ENCODE data around the gene FAM162A. TPM values are rescaled to one million over a fixed set of nuclear protein-coding genes. Genes with fewer than 3 reads are reported as not detected.

FAM162A gene
- total and polyA plus RNA-seq, 9 of the 15 experiments (the other 6 are each of a cell fraction or from before 2014, with no cell fraction given): 37.5 to 211 (median 101) TPM

DNA sequence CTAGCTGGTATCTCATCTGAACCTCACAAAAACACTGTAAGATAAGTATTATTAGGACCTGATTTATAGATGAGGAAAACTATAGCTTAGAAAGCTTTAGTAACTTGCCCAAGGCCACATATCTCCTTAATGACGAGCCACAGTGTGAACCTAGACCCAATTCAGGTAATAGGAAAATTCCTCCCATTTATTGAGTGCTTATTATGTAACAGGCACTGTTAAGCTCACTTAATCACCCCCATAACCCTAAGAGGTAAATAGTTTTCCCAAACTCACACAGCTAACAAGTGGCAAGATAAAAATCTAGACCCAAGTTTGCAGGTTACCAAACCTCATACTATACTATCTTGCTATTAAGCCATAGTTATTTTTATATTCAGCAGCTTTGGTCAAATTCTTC lies 24.0 kb downstream of the FAM162A start:
- in situ Hi-C loops (cut with MboI) (no loop called here), intact Hi-C loops (cut with micrococcal nuclease) (no loop called here)
- FAIRE-seq (no peak), DNase-seq (ENCODE audit: extremely low read depth in 1 of 4, low spot score in 3 of 4) (no peak), ATAC-seq (no peak)
- no peak overlapping the region for H3K4me2 ChIP-seq (ENCODE audit: insufficient read depth, low read length)
- no peak overlapping the region for H3K9ac ChIP-seq (ENCODE audit: insufficient read depth in 1 of 2, low read depth in 2 of 2, low read length in 2 of 2)
- H3K36me3 ChIP-seq (ENCODE audit: control insufficient read depth, insufficient read depth, low read length): peaks cover 94% of the 10 kb centered on the region
- H3K27ac ChIP-seq (ENCODE audit: extremely low read depth, low read depth, low read length): no peak overlapping the region
- TF ChIP-seq MCM5 (IDR thresholded peaks at IDR 0.05; ENCODE audit: low read depth) (no peak), POLR2B (IDR thresholded peaks at IDR 0.05; ENCODE audit: low read depth, partially characterized antibody) (no peak), POLR2A (conservative IDR thresholded peaks at IDR 0.05) (no peak), BRCA1 (IDR thresholded peaks at IDR 0.05) (no peak), BRCA1 (CRISPR knock-in tag; IDR thresholded peaks at IDR 0.05) (no peak), ZNF644 (tag; IDR thresholded peaks at IDR 0.05; ENCODE audit: low read depth) (no peak), RFX1 (IDR thresholded peaks at IDR 0.05) (no peak), RAD21 (CRISPR knock-in tag; conservative IDR thresholded peaks at IDR 0.05 in 1 of 2, IDR thresholded peaks at IDR 0.05 in 1 of 2) (no peak), SMAD3 (CRISPR knock-in tag; conservative IDR thresholded peaks at IDR 0.05) (no peak), PRMT5 (CRISPR knock-in tag; IDR thresholded peaks at IDR 0.05) (no peak), SREBF1 (IDR thresholded peaks at IDR 0.05; ENCODE audit: borderline replicate concordance, low read depth, low read length) (no peak), BDP1 (IDR thresholded peaks at IDR 0.05; ENCODE audit: insufficient read depth, insufficient read length) (no peak)
- TF ChIP-seq, protein P1, sequence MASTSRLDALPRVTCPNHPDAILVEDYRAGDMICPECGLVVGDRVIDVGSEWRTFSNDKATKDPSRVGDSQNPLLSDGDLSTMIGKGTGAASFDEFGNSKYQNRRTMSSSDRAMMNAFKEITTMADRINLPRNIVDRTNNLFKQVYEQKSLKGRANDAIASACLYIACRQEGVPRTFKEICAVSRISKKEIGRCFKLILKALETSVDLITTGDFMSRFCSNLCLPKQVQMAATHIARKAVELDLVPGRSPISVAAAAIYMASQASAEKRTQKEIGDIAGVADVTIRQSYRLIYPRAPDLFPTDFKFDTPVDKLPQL (IDR thresholded peaks at IDR 0.05; ENCODE audit: extremely low read depth, insufficient read length): no peak
- TF ChIP-seq, protein P2, sequence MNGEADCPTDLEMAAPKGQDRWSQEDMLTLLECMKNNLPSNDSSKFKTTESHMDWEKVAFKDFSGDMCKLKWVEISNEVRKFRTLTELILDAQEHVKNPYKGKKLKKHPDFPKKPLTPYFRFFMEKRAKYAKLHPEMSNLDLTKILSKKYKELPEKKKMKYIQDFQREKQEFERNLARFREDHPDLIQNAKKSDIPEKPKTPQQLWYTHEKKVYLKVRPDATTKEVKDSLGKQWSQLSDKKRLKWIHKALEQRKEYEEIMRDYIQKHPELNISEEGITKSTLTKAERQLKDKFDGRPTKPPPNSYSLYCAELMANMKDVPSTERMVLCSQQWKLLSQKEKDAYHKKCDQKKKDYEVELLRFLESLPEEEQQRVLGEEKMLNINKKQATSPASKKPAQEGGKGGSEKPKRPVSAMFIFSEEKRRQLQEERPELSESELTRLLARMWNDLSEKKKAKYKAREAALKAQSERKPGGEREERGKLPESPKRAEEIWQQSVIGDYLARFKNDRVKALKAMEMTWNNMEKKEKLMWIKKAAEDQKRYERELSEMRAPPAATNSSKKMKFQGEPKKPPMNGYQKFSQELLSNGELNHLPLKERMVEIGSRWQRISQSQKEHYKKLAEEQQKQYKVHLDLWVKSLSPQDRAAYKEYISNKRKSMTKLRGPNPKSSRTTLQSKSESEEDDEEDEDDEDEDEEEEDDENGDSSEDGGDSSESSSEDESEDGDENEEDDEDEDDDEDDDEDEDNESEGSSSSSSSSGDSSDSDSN (IDR thresholded peaks at IDR 0.05; ENCODE audit: borderline replicate concordance in 1 of 2, low read depth in 2 of 2, low read length in 2 of 2): no peak
- TF ChIP-seq, protein P3, sequence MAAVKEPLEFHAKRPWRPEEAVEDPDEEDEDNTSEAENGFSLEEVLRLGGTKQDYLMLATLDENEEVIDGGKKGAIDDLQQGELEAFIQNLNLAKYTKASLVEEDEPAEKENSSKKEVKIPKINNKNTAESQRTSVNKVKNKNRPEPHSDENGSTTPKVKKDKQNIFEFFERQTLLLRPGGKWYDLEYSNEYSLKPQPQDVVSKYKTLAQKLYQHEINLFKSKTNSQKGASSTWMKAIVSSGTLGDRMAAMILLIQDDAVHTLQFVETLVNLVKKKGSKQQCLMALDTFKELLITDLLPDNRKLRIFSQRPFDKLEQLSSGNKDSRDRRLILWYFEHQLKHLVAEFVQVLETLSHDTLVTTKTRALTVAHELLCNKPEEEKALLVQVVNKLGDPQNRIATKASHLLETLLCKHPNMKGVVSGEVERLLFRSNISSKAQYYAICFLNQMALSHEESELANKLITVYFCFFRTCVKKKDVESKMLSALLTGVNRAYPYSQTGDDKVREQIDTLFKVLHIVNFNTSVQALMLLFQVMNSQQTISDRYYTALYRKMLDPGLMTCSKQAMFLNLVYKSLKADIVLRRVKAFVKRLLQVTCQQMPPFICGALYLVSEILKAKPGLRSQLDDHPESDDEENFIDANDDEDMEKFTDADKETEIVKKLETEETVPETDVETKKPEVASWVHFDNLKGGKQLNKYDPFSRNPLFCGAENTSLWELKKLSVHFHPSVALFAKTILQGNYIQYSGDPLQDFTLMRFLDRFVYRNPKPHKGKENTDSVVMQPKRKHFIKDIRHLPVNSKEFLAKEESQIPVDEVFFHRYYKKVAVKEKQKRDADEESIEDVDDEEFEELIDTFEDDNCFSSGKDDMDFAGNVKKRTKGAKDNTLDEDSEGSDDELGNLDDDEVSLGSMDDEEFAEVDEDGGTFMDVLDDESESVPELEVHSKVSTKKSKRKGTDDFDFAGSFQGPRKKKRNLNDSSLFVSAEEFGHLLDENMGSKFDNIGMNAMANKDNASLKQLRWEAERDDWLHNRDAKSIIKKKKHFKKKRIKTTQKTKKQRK (IDR thresholded peaks at IDR 0.05; ENCODE audit: borderline replicate concordance, low read depth, low read length): no peak
- TF ChIP-seq, protein P4, sequence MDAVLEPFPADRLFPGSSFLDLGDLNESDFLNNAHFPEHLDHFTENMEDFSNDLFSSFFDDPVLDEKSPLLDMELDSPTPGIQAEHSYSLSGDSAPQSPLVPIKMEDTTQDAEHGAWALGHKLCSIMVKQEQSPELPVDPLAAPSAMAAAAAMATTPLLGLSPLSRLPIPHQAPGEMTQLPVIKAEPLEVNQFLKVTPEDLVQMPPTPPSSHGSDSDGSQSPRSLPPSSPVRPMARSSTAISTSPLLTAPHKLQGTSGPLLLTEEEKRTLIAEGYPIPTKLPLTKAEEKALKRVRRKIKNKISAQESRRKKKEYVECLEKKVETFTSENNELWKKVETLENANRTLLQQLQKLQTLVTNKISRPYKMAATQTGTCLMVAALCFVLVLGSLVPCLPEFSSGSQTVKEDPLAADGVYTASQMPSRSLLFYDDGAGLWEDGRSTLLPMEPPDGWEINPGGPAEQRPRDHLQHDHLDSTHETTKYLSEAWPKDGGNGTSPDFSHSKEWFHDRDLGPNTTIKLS (IDR thresholded peaks at IDR 0.05; ENCODE audit: borderline replicate concordance, low read depth): no peak
- CTCF ChIA-PET (ENCODE audit: low intra/inter-chr PET ratio): no interaction called here
- BruUV-seq (replicated peaks): no TSS peak
- POLR2A ChIA-PET: interaction anchor here (0.8 kb wide), 1 partner anchor 8 kb away, joined by 3 read pairs; the partner anchor contains the start of gene WDR5B
- no peaks in the 10 kb centered on the region for H3K79me2 ChIP-seq (ENCODE audit: control insufficient read depth, insufficient read depth, low read length)
- H3K9me1 ChIP-seq (ENCODE audit: control insufficient read depth, insufficient read depth, low read length): no peaks in the 10 kb centered on the region
- H3K4me1 ChIP-seq (replicated peaks in 1 of 2; ENCODE audit: control insufficient read depth in 2 of 2, insufficient read depth in 2 of 2, low read length in 2 of 2): no peaks in the 10 kb centered on the region; a peak in 2 of 5 replicates
- 80% methylated on average over 1 of the region's 1 CpG for WGBS (ENCODE audit: insufficient coverage, low coverage, missing lambda C conversion rate)
- no peaks in the 10 kb centered on the region for H3K27me3 ChIP-seq (ENCODE audit: control insufficient read depth in 2 of 2, insufficient read depth in 2 of 2, low read length in 2 of 2)
- no peaks in the 10 kb centered on the region for H3K9me3 ChIP-seq (replicated peaks; ENCODE audit: control insufficient read depth, insufficient read depth, low read depth, low read length)
- H2AFZ ChIP-seq (ENCODE audit: low read depth, low read length): no peak overlapping the region
- H3K4me3 ChIP-seq: no peak overlapping the region
- no peaks in the 10 kb centered on the region; the same call in 1 of the 2 replicates for H4K20me1 ChIP-seq (replicated peaks; ENCODE audit: control insufficient read depth, insufficient read depth, low read length)

All from K562 (cell line).